GM23248 (cell line): ENCODE data around the gene FBLN5.

ENCODE experiments used
- EZH2 ChIP-seq: fragments of 200-600 bp; sonication (generic); IDR thresholded peaks from 2 replicates; pipeline ENCODE4 v1.6.1; 2018; ENCODE audit warnings: antibody characterized with exemption, mild to moderate bottlenecking; ENCODE audit not compliant: insufficient read depth, poor library complexity, severe bottlenecking
- EZH2phosphoT487 ChIP-seq: fragments of 200-600 bp; sonication (generic); IDR thresholded peaks from 2 replicates; pipeline ENCODE4 v1.6.1; 2018; ENCODE audit warnings: antibody characterized with exemption, moderate library complexity, mild to moderate bottlenecking, low read depth; ENCODE audit not compliant: insufficient read depth

DNA sequence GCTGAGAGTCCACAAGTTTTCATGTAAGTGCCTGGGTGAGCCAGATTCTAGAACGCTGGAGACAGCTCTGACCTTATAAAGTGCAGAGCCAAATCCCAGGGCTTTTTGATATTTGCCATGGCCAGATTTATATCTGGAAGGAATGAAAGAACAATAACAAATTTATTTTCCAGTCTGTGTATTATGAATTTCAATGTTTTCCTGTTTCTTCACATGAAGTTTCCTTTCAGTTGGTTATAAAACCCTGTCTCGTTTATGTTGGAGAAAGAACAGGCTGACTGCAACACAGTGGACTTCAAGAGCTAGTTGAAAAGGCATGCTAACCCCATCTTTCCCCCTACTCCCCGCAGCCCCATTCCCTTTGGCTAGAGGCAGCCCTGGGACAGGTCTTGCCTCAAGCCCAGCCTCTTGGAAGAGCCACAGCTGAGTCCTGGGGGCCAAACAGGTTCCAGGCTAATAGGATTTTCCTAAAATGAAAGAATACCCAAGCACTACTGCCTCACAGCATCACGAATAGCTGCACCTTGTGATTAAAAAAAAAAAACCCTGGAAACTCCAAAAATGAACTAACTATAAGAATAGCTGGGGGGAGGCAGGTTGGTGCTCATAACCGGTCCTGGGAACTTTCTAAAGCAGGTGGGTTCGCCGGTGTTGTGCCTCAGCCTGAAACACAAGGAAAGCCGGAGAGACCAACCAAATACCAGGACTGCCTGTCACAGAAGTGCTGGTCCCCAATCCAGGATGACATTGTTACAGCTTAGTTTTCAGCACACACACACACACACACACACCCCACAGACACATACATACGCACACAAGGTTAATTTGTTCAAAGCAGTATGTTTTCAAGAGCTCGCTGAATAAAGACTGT lies 1.5 kb downstream of the FBLN5 start:
- TF ChIP-seq EZH2 (no peak), EZH2phosphoT487 (no peak)
